Hepatocyte (in vitro differentiated cells): Measurements from ENCODE around the gene ATAD5. TPM values are rescaled to one million over a fixed set of nuclear protein-coding genes. Genes with fewer than 3 reads are reported as not detected.

Source experiments
- DNase-seq: peaks from one replicate; pipeline ENCODE4 v3.0.0-alpha.2; 2016; ENCODE audit warnings: low spot score
- H2AFZ ChIP-seq: fragments of 200-600 bp; sonication (generic); 2 replicates; pipeline ENCODE4 v1.6.0; 2016; ENCODE audit warnings: antibody characterized with exemption, mild to moderate bottlenecking
- H3K27ac ChIP-seq: fragments of 200-600 bp; sonication (generic); 2 replicates; pipeline ENCODE4 v1.5.1; 2016; ENCODE audit warnings: mild to moderate bottlenecking
- H3K27me3 ChIP-seq: fragments of 200-600 bp; sonication (generic); 2 replicates; pipeline ENCODE4 v1.6.1; 2016
- H3K36me3 ChIP-seq: fragments of 200-600 bp; sonication (generic); replicated peaks from 2 replicates; pipeline ENCODE4 v1.5.1; 2016; ENCODE audit warnings: low read depth; ENCODE audit not compliant: insufficient read depth
- H3K4me1 ChIP-seq: fragments of 200-600 bp; sonication (generic); 2 replicates; pipeline ENCODE4 v1.5.1; 2016; ENCODE audit warnings: mild to moderate bottlenecking, moderate library complexity; ENCODE audit not compliant: insufficient read depth
- H3K4me2 ChIP-seq: fragments of 200-600 bp; sonication (generic); 2 replicates; pipeline ENCODE4 v1.6.0; 2016
- H3K4me3 ChIP-seq: fragments of 200-600 bp; sonication (generic); 2 replicates; pipeline ENCODE4 v1.5.1; 2016; ENCODE audit warnings: mild to moderate bottlenecking
- H3K79me2 ChIP-seq: fragments of 200-600 bp; sonication (generic); 2 replicates; pipeline ENCODE4 v1.6.0; 2017; ENCODE audit warnings: mild to moderate bottlenecking
- H3K9me2 ChIP-seq: fragments of 200-600 bp; sonication (generic); replicated peaks from 2 replicates; pipeline ENCODE4 v1.6.0; 2017; ENCODE audit warnings: mild to moderate bottlenecking; ENCODE audit not compliant: insufficient read depth
- H3K9me3 ChIP-seq: fragments of 200-600 bp; sonication (generic); 2 replicates; pipeline ENCODE4 v1.5.1; 2016; ENCODE audit warnings: low read depth, mild to moderate bottlenecking
- H4K20me1 ChIP-seq: fragments of 200-600 bp; sonication (generic); 2 replicates; pipeline ENCODE4 v1.6.0; 2016; ENCODE audit warnings: mild to moderate bottlenecking; ENCODE audit not compliant: insufficient read depth, poor library complexity, severe bottlenecking
- CTCF ChIP-seq: fragments of 200-600 bp; sonication (generic); IDR thresholded peaks from 2 replicates; pipeline ENCODE4 v1.5.1; 2016; ENCODE audit warnings: antibody characterized with exemption, mild to moderate bottlenecking; ENCODE audit not compliant: poor library complexity
- EZH2 ChIP-seq: fragments of 200-600 bp; sonication (generic); IDR thresholded peaks from 2 replicates; pipeline ENCODE4 v1.6.1; 2016; ENCODE audit warnings: antibody characterized with exemption, mild to moderate bottlenecking, borderline replicate concordance
- EZH2phosphoT487 ChIP-seq: fragments of 200-600 bp; sonication (generic); IDR thresholded peaks from one replicate; pipeline ENCODE4 v1.6.1; 2018; ENCODE audit warnings: antibody characterized with exemption, mild to moderate bottlenecking, low read depth, moderate library complexity; ENCODE audit not compliant: unreplicated experiment, severe bottlenecking
- WGBS: methylation state at CpG from one replicate; pipeline ENCODE4 v1.1.6; 2016; ENCODE audit warnings: low lambda C conversion rate; ENCODE audit errors: missing lambda C conversion rate; 5-methylcytosine and 5-hydroxymethylcytosine counted together
- polyA plus RNA-seq: library from polyadenylated mRNA; unstranded; fragments of >200 nt; fragmentation: Nextera tagmentation; extraction: Ambion mirVana; gene quantifications from 2 replicates; pipeline ENCODE4 v1.2.1, GENCODE V29; 2016
- total RNA-seq: library from RNA; depleted of rRNA; stranded (reverse); fragments of >200 nt; gene quantifications from 2 replicates; pipeline ENCODE4 v1.2.3, GENCODE V29; 2014

ATAD5 gene
- total and polyA plus RNA-seq, 2 experiments from 2014 or later = 1.5 to 3.2 TPM

- Histone ChIP-seq H3K27me3 (no peaks in the 10 kb centered on the region), H3K36me3 (no peaks in the 10 kb centered on the region), H3K4me2 (no peak overlapping the region), H2AFZ (no peak overlapping the region), H4K20me1 (no peaks in the 10 kb centered on the region), H3K27ac (no peak overlapping the region), H3K4me1 (no peaks in the 10 kb centered on the region), H3K9me3 (no peaks in the 10 kb centered on the region), H3K9me2 (no peaks in the 10 kb centered on the region), H3K79me2 (no peaks in the 10 kb centered on the region), H3K4me3 (no peak overlapping the region)
- TF ChIP-seq CTCF = no peak
- no peak for TF ChIP-seq EZH2phosphoT487
- no peak for TF ChIP-seq EZH2
- 98% methylated on average over 6 of the region's 6 CpGs for WGBS
- no peak for DNase-seq
Observed at GRCh38 chr17:30869005-30869404, 37.2 kb downstream of the ATAD5 start.

GRCh38 chr17:30886187-30886586 is 54.4 kb downstream of the ATAD5 start:
- TF ChIP-seq CTCF (no peak), EZH2phosphoT487 (no peak), EZH2 (no peak)
- H3K27ac ChIP-seq = no peak overlapping the region
- H3K4me1 ChIP-seq = no peaks in the 10 kb centered on the region
- no peaks in the 10 kb centered on the region for H3K9me3 ChIP-seq
- 96% methylated on average over 5 of the region's 5 CpGs for WGBS
- DNase-seq = no peak
- H3K4me2 ChIP-seq = no peak overlapping the region
- H3K4me3 ChIP-seq = no peak overlapping the region
- no peak overlapping the region for H2AFZ ChIP-seq
- no peaks in the 10 kb centered on the region for H3K27me3 ChIP-seq
- no peaks in the 10 kb centered on the region for H3K9me2 ChIP-seq
- H3K79me2 ChIP-seq = no peaks in the 10 kb centered on the region
- no peaks in the 10 kb centered on the region for H4K20me1 ChIP-seq
- no peaks in the 10 kb centered on the region for H3K36me3 ChIP-seq

GRCh38 chr17:30894236-30894635 is 62.5 kb downstream of the ATAD5 start:
- no peak overlapping the region for H3K4me2 ChIP-seq
- H3K27me3 ChIP-seq = no peaks in the 10 kb centered on the region
- TF ChIP-seq EZH2 (no peak), CTCF (no peak), EZH2phosphoT487 (no peak)
- no peaks in the 10 kb centered on the region for H3K79me2 ChIP-seq
- DNase-seq = no peak
- H3K9me2 ChIP-seq = no peaks in the 10 kb centered on the region
- 96% methylated on average over 3 of the region's 3 CpGs for WGBS
- no peaks in the 10 kb centered on the region for H3K4me1 ChIP-seq
- no peak overlapping the region for H2AFZ ChIP-seq
- no peaks in the 10 kb centered on the region for H4K20me1 ChIP-seq
- no peak overlapping the region for H3K27ac ChIP-seq
- H3K4me3 ChIP-seq = no peak overlapping the region
- H3K36me3 ChIP-seq = no peaks in the 10 kb centered on the region
- H3K9me3 ChIP-seq = no peaks in the 10 kb centered on the region

GRCh38 chr17:30897311-30897710 is 65.5 kb downstream of the ATAD5 start:
- Histone ChIP-seq H3K9me2 (no peaks in the 10 kb centered on the region), H3K79me2 (peaks cover 5% of the 10 kb centered on the region), H3K36me3 (no peaks in the 10 kb centered on the region), H3K27me3 (no peaks in the 10 kb centered on the region), H3K4me2 (no peak overlapping the region), H4K20me1 (no peaks in the 10 kb centered on the region), H3K4me1 (no peaks in the 10 kb centered on the region), H3K9me3 (no peaks in the 10 kb centered on the region), H2AFZ (no peak overlapping the region), H3K27ac (no peak overlapping the region), H3K4me3 (no peak overlapping the region)
- 96% methylated on average over 5 of the region's 5 CpGs for WGBS
- TF ChIP-seq CTCF (no peak), EZH2 (no peak), EZH2phosphoT487 (no peak)
- DNase-seq = no peak
